Mucosa of descending colon (tissue), 3 donors: ENCODE data around the gene IPO9. TPM values are rescaled to one million over a fixed set of nuclear protein-coding genes. Genes with fewer than 3 reads are reported as not detected.

ENCODE experiments used
- ATAC-seq: fragments of 200-7000 bp; cut with Tn5 transposase; one replicate; pipeline ENCODE4 v1.9.1; 2020; ENCODE audit warnings: mild to moderate bottlenecking, moderate library complexity
- DNase-seq, 3 donors: peaks; one replicate each; pipeline ENCODE4 v3.0.0-alpha.2; 2020
- H3K36me3 ChIP-seq: fragments of 200-600 bp; one replicate; pipeline ENCODE4 v1.8.0; 2021; ENCODE audit warnings: low read depth, mild to moderate bottlenecking
- H3K4me1 ChIP-seq: fragments of 200-600 bp; one replicate; pipeline ENCODE4 v1.8.0; 2021; ENCODE audit warnings: low read depth, mild to moderate bottlenecking
- H3K4me3 ChIP-seq: fragments of 200-600 bp; one replicate; pipeline ENCODE4 v1.8.0; 2021; ENCODE audit warnings: mild to moderate bottlenecking
- H3K9me3 ChIP-seq: fragments of 200-600 bp; one replicate; pipeline ENCODE4 v1.8.0; 2021; ENCODE audit warnings: mild to moderate bottlenecking
- CTCF ChIP-seq: fragments of 200-600 bp; IDR thresholded peaks from one replicate; pipeline ENCODE4 v1.8.0; 2022; ENCODE audit warnings: antibody characterized with exemption, mild to moderate bottlenecking
- intact Hi-C, 2 donors: fragments of 100-400 bp; cut with DNase I in 1 of 2; cut with micrococcal nuclease in 1 of 2; formaldehyde crosslinking; loops; one replicate each; pipeline versions ENCODE4 v1.11.0 to v1.11.1; 2022; cut with DNase I, micrococcal nuclease
- total RNA-seq, 3 donors: library from RNA; stranded (reverse); fragmentation: NEBNext Ultra II Directional in 2 of 3; extraction: Animal tissue kit (Norgen Biotek cat#: 25700) in 2 of 3; gene quantifications; one replicate each; pipeline versions ENCODE4 v1.2.1 to v1.2.4, GENCODE V29; 2021 to 2023
- donor health status: DM: no; HTN: no; CAD: no; lungs with moderate emphysema.
- donor health status: DM: no; HTN: no; CAD: no.
- donor health status: DM: no; HTN: yes; CAD: no.

The IPO9 gene
- total RNA-seq, 3 donors from 2014 or later = 25.9 to 33.9 (median 28.4) TPM

DNA sequence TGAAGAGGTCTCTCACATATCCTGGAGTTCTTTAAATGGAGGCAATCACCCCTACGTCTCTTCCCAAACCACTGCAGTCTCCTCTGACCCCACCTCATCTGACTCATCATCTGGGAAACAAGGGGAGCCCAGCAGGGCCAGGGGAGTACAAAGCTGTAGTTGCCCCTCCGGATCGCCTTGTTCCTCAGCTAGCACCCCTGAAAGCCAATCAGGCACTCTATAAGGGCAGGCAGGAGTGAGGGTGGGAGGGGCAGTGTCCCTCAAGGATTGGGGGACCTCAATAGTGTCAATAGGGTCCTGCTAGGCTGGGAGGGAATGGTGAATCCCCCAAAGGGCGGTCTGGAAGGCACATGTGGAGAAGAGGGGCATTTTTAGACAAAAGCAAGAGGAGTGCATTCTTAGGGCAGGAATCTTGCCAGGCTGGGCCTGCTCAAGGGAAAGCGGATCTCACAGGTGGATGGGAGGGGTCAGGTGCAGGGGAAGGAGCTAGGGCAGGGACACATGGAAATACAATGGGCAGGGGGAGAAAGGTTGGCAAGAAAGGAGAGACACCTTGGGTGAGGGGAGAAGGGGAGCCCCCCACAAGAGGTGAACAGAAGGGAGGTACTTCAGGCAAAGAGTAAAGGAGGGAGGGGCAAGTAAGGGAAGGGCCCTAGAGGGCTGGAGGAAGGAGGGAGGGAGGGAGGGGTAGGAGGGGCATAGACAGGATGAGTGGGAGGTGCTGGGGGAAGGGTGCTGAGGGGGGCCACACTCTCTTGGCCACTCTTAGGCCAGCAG, 65.6 kb downstream of the IPO9 start:
- H3K9me3 ChIP-seq = no peaks in the 10 kb centered on the region
- H3K4me1 ChIP-seq = peaks cover 2% of the 10 kb centered on the region
- ATAC-seq (no peak), DNase-seq (no peak)
- H3K36me3 ChIP-seq = no peaks in the 10 kb centered on the region
- TF ChIP-seq CTCF = no peak
- H3K4me3 ChIP-seq = no peak overlapping the region
- intact Hi-C loops = loop anchor here (5.0 kb wide), 2 partner anchors 53 to 228 kb away; partner anchors contain the start of genes GPR37L1 (in 1 of the 2) and LMOD1 (in 1 of the 2)

DNA sequence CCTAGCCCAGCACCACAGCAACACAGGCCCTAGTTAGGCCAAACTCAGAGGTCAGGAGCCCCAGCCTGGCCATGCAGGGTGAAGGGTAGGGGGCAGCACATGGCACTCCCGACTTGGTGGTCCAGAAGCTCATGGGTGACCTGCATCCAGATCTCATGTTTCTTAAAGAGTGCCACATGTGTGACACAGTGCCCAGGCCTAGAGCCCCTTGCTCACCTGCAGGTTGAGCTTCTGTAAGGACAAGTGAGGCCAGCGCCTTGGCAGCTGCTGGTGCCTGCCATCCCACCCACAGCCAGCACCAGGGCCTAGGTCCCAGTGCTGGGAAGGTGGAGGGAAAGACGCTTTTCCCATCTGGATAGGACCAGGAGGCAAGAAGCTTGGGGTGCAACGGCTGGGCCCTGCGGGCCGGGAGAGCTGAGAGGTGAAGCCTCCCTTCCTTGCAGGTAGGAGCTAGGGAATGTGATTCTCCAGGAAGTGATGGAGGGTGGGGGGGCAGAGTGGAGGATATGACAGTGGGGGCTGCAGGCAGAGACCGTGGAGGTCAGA, 66.2 kb downstream of the IPO9 start:
- no peak for DNase-seq

GRCh38 chr1:201895913-201896807, 67.2 kb downstream of the IPO9 start:
- H3K4me3 ChIP-seq = no peak overlapping the region
- ATAC-seq = peak; percentile 95
- no peaks in the 10 kb centered on the region for H3K4me1 ChIP-seq

More for the DNA sequence above, 66.2 kb downstream of the IPO9 start:
- H3K9me3 ChIP-seq = no peaks in the 10 kb centered on the region
- no peaks in the 10 kb centered on the region for H3K4me1 ChIP-seq
- no peak for TF ChIP-seq CTCF
- intact Hi-C loops = loop anchor here in 1 of 2 donors (5.0 kb wide), 1 partner anchor 52 kb away; the partner anchor contains the start of gene LMOD1
- ATAC-seq = no peak
- no peaks in the 10 kb centered on the region for H3K36me3 ChIP-seq
- no peak overlapping the region for H3K4me3 ChIP-seq

GRCh38 chr1:201896951-201897391, 68.0 kb downstream of the IPO9 start:
- Histone ChIP-seq H3K4me1 (no peaks in the 10 kb centered on the region), H3K36me3 (no peaks in the 10 kb centered on the region), H3K4me3 (no peak overlapping the region), H3K9me3 (no peaks in the 10 kb centered on the region)
- no peak for TF ChIP-seq CTCF
- intact Hi-C loops = loop anchor here in 1 of 2 donors (5.0 kb wide), 1 partner anchor 50 kb away; the partner anchor contains the start of gene LMOD1
- no peak for ATAC-seq
- DNase-seq = no peak

More at GRCh38 chr1:201895913-201896807, 67.2 kb downstream of the IPO9 start:
- intact Hi-C loops = loop anchor here in 1 of 2 donors (5.0 kb wide), 1 partner anchor 51 kb away; the partner anchor contains the start of gene LMOD1
- H3K36me3 ChIP-seq = no peaks in the 10 kb centered on the region
- peak; percentile 88 for TF ChIP-seq CTCF
- no peaks in the 10 kb centered on the region for H3K9me3 ChIP-seq
- DNase-seq = peak; percentile 82 to 93 (median 93)

GRCh38 chr1:201898240-201898894, 69.4 kb downstream of the IPO9 start:
- ATAC-seq = no peak

More at GRCh38 chr1:201898240-201898894, 69.4 kb downstream of the IPO9 start:
- Histone ChIP-seq H3K36me3 (no peaks in the 10 kb centered on the region), H3K9me3 (no peaks in the 10 kb centered on the region), H3K4me1 (no peaks in the 10 kb centered on the region), H3K4me3 (no peak overlapping the region)
- no peak for TF ChIP-seq CTCF
- intact Hi-C loops = loop anchor here in 1 of 2 donors (5.0 kb wide), 1 partner anchor 49 kb away; the partner anchor contains the start of gene LMOD1
- no peak for DNase-seq
